DOHH2 (cell line): ENCODE results near the gene HOXC12.

ENCODE experiments used
- H3F3A ChIP-seq: fragments of 200-600 bp; sonication (generic), shearing (Covaris generic); 2 replicates; pipeline ENCODE4 v1.6.0; 2016; ENCODE audit warnings: antibody characterized with exemption, mild to moderate bottlenecking; ENCODE audit not compliant: control insufficient read depth, insufficient read depth
- H3K27ac ChIP-seq: fragments of 200-600 bp; sonication (generic); 2 replicates; pipeline ENCODE4 v1.5.1; 2014; ENCODE audit warnings: low read depth, mild to moderate bottlenecking, low read length, moderate library complexity
- H3K27me3 ChIP-seq: fragments of 200-600 bp; sonication (generic); 2 replicates; pipeline ENCODE4 v1.6.1; 2014; ENCODE audit warnings: mild to moderate bottlenecking, low read length, mixed read lengths; ENCODE audit not compliant: control insufficient read depth
- H3K36me3 ChIP-seq: fragments of 200-600 bp; sonication (generic); 2 replicates; pipeline ENCODE4 v1.6.1; 2014; ENCODE audit warnings: mild to moderate bottlenecking, low read length, moderate library complexity, mixed read lengths; ENCODE audit not compliant: control insufficient read depth
- H3K4me1 ChIP-seq: fragments of 200-600 bp; sonication (generic); 2 replicates; pipeline ENCODE4 v1.6.1; 2014; ENCODE audit warnings: mild to moderate bottlenecking, low read length, mixed read lengths; ENCODE audit not compliant: control insufficient read depth
- H3K4me2 ChIP-seq: fragments of 200-600 bp; sonication (generic); 2 replicates; pipeline ENCODE4 v1.6.0; 2014; ENCODE audit warnings: mild to moderate bottlenecking, low read length, moderate library complexity
- H3K4me3 ChIP-seq: fragments of 200-600 bp; sonication (generic); 2 replicates; pipeline ENCODE4 v1.5.1; 2014; ENCODE audit warnings: mild to moderate bottlenecking, low read length, mixed read lengths
- H3K79me2 ChIP-seq: fragments of 200-600 bp; sonication (generic); 2 replicates; pipeline ENCODE4 v1.6.1; 2014; ENCODE audit warnings: mild to moderate bottlenecking, low read length, mixed read lengths; ENCODE audit not compliant: control insufficient read depth
- H3K9me2 ChIP-seq: fragments of 200-600 bp; sonication (generic); replicated peaks from 2 replicates; pipeline ENCODE4 v1.6.1; 2014; ENCODE audit warnings: mild to moderate bottlenecking, low read length, mixed read lengths; ENCODE audit not compliant: control insufficient read depth
- H3K9me3 ChIP-seq: fragments of 200-600 bp; sonication (generic); 2 replicates; pipeline ENCODE4 v1.6.1; 2014; ENCODE audit warnings: antibody characterized with exemption, low read length, mixed read lengths; ENCODE audit not compliant: control insufficient read depth, insufficient read depth
- H4K20me1 ChIP-seq: fragments of 200-600 bp; sonication (generic); 2 replicates; pipeline ENCODE4 v1.6.0; 2014; ENCODE audit warnings: low read depth, mild to moderate bottlenecking, antibody characterized with exemption, low read length, moderate library complexity; ENCODE audit not compliant: control insufficient read depth, insufficient read depth
- CTCF ChIP-seq: fragments of 200-600 bp; sonication (generic); IDR thresholded peaks from one replicate; pipeline ENCODE4 v1.5.1; 2014; ENCODE audit warnings: antibody characterized with exemption, mild to moderate bottlenecking, low read depth, low read length; ENCODE audit not compliant: poor library complexity, severe bottlenecking
- EZH2phosphoT487 ChIP-seq: fragments of 200-600 bp; sonication (generic); IDR thresholded peaks from 2 replicates; pipeline ENCODE4 v1.6.1; 2017; ENCODE audit warnings: borderline replicate concordance, mild to moderate bottlenecking, antibody characterized with exemption, low read length, moderate library complexity, mixed read lengths

HOXC12 gene

GRCh38 chr12:53929527-53929926 is 25.2 kb upstream of the HOXC12 start:
- no peaks in the 10 kb centered on the region for H3K79me2 ChIP-seq
- H4K20me1 ChIP-seq, result no peaks in the 10 kb centered on the region

GRCh38 chr12:53930591-53931255 is 24.0 kb upstream of the HOXC12 start:
- TF ChIP-seq CTCF (no peak), EZH2phosphoT487 (no peak)
- Histone ChIP-seq H3K9me2 (no peaks in the 10 kb centered on the region), H3K36me3 (no peaks in the 10 kb centered on the region), H3K4me2 (no peak overlapping the region), H4K20me1 (no peaks in the 10 kb centered on the region), H3K27ac (no peak overlapping the region), H3K27me3 (peaks cover 77% of the 10 kb centered on the region), H3F3A (no peaks in the 10 kb centered on the region), H3K79me2 (no peaks in the 10 kb centered on the region), H3K4me3 (no peak overlapping the region), H3K9me3 (no peaks in the 10 kb centered on the region), H3K4me1 (peaks cover 6% of the 10 kb centered on the region)

More at GRCh38 chr12:53929527-53929926, 25.2 kb upstream of the HOXC12 start:
- no peak overlapping the region for H3K27ac ChIP-seq
- no peaks in the 10 kb centered on the region for H3F3A ChIP-seq
- no peak overlapping the region for H3K4me3 ChIP-seq
- no peaks in the 10 kb centered on the region for H3K9me3 ChIP-seq
- peaks cover 74% of the 10 kb centered on the region for H3K27me3 ChIP-seq
- H3K4me1 ChIP-seq, result no peaks in the 10 kb centered on the region
- no peaks in the 10 kb centered on the region for H3K36me3 ChIP-seq
- TF ChIP-seq EZH2phosphoT487 (no peak), CTCF (no peak)
- no peaks in the 10 kb centered on the region for H3K9me2 ChIP-seq
- H3K4me2 ChIP-seq, result no peak overlapping the region

GRCh38 chr12:53931844-53932581 is 22.7 kb upstream of the HOXC12 start:
- no peaks in the 10 kb centered on the region for H3K36me3 ChIP-seq
- H3K4me3 ChIP-seq, result no peak overlapping the region
- H4K20me1 ChIP-seq, result no peaks in the 10 kb centered on the region
- H3K27ac ChIP-seq, result no peak overlapping the region
- H3K79me2 ChIP-seq, result no peaks in the 10 kb centered on the region
- no peaks in the 10 kb centered on the region for H3K9me3 ChIP-seq
- TF ChIP-seq EZH2phosphoT487 (no peak), CTCF (no peak)
- no peaks in the 10 kb centered on the region for H3F3A ChIP-seq
- H3K4me1 ChIP-seq, result peaks cover 6% of the 10 kb centered on the region
- no peak overlapping the region for H3K4me2 ChIP-seq
- peaks cover 80% of the 10 kb centered on the region for H3K27me3 ChIP-seq
- no peaks in the 10 kb centered on the region for H3K9me2 ChIP-seq
